Measurements from ENCODE around the gene ZNF385D. TPM values are rescaled to one million over a fixed set of nuclear protein-coding genes. Genes with fewer than 3 reads are reported as not detected.

The ZNF385D gene
- total and polyA plus RNA-seq, 7 donors: under 0.01 to 4.3 (median 1.2) TPM

DNA sequence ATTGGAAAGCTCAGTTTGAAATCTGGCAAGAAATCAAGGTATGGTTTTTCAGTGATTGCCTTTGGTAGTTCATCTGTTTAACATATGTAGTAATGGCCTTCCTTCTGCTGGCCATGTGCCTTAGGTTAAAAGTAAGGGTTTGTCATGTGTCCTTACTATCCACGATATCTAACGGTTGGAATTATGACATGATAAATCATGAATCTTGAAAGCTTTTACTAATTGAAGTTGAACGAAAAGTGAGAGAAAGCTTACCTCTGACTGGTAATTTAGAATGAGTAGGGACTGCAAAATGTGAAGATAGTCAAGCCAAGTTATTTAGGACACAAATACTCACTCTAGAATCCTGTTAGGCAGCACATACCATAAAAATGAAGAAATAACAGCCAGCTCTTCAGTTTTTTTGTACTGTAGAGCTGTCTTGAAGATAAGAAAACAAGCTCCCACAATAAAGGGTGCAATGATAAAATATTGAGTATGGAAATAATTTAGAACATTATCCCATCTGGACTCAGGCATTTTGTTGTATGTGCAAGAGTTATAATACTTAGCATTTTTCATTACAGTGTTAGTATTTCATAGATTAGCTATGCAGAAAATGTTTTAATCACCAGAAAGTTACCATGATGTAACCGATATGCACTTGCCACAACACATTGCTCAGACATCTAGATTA lies 303.4 kb downstream of the ZNF385D start:
- H3K27me3 ChIP-seq: no peaks in the 10 kb centered on the region
- H3K4me3 ChIP-seq: no peak overlapping the region
- WGBS, 2 donors: 74 to 84% methylated on average over 4 of the region's 4 CpGs
- no peak for DNase-seq
- intact Hi-C loops (cut with DNase I): no loop called here
- TF ChIP-seq POLR2A (IDR thresholded peaks at IDR 0.05) (no peak), CTCF (IDR thresholded peaks at IDR 0.05) (no peak), POLR2AphosphoS5 (IDR thresholded peaks at IDR 0.05) (no peak), EP300 (IDR thresholded peaks at IDR 0.05) (no peak)
- no peaks in the 10 kb centered on the region for H3K36me3 ChIP-seq
- no peak overlapping the region for H3K27ac ChIP-seq
- H3K4me1 ChIP-seq: peaks cover 0 to 10% (median 0%) of the 10 kb centered on the region in 4 donors
- H3K9me3 ChIP-seq: no peaks in the 10 kb centered on the region

- Histone ChIP-seq H3K4me1 (peaks cover 0 to 10% (median 0%) of the 10 kb centered on the region in 4 donors), H3K27me3 (no peaks in the 10 kb centered on the region), H3K36me3 (no peaks in the 10 kb centered on the region), H3K4me3 (no peak overlapping the region), H3K27ac (no peak overlapping the region), H3K9me3 (no peaks in the 10 kb centered on the region)
- TF ChIP-seq EP300 (IDR thresholded peaks at IDR 0.05): no peak
- no peak for DNase-seq
- WGBS, 2 donors: 76 to 81% methylated on average over 2 of the region's 2 CpGs
- intact Hi-C loops (cut with DNase I): no loop called here
Measured at GRCh38 chr3:21446945-21447475, 304.0 kb downstream of the ZNF385D start.

DNA sequence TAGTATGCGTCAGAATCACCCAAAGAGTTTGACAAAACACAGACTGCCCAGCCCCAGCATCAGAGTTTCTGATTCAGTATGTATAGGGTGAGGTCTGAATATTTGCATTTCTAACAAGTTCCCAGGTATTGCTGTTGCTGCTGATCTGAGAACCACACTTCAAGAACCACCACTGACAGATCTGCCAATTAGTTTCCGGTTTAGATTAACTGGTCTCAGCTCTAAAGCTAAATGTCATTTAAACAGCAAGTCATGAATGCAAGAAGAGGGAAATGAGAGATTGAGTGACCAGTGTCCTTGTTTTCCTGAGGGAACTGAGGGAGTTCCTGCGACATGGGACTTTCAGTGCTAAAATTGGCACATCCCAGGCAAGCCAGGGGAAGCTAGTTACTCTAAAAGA lies 305.0 kb downstream of the ZNF385D start:
- intact Hi-C loops (cut with DNase I): no loop called here
- 73 to 84% methylated on average over 3 of the region's 3 CpGs for WGBS, 2 donors
- no peak for DNase-seq
- H3K36me3 ChIP-seq: no peaks in the 10 kb centered on the region
- H3K9me3 ChIP-seq: no peaks in the 10 kb centered on the region
- TF ChIP-seq POLR2AphosphoS5 (IDR thresholded peaks at IDR 0.05): no peak
- no peak for TF ChIP-seq POLR2A (IDR thresholded peaks at IDR 0.05)
- no peak for TF ChIP-seq EP300 (IDR thresholded peaks at IDR 0.05)
- TF ChIP-seq CTCF (IDR thresholded peaks at IDR 0.05): no peak
- H3K27me3 ChIP-seq: no peaks in the 10 kb centered on the region
- peaks cover 0 to 10% (median 0%) of the 10 kb centered on the region in 4 donors for H3K4me1 ChIP-seq
- H3K27ac ChIP-seq: no peak overlapping the region
- no peak overlapping the region for H3K4me3 ChIP-seq

- Histone ChIP-seq H3K9me3 (no peaks in the 10 kb centered on the region), H3K4me3 (no peak overlapping the region), H3K27me3 (no peaks in the 10 kb centered on the region), H3K36me3 (no peaks in the 10 kb centered on the region), H3K4me1 (no peaks in the 10 kb centered on the region), H3K27ac (no peak overlapping the region)
- WGBS, 2 donors: 66 to 69% methylated on average over 3 of the region's 3 CpGs
- TF ChIP-seq CTCF (IDR thresholded peaks at IDR 0.05): no peak
- no peak for TF ChIP-seq POLR2AphosphoS5 (IDR thresholded peaks at IDR 0.05)
- no peak for TF ChIP-seq POLR2A (IDR thresholded peaks at IDR 0.05)
- no peak for TF ChIP-seq EP300 (IDR thresholded peaks at IDR 0.05)
- intact Hi-C loops (cut with DNase I): no loop called here
- DNase-seq: no peak
Measured at GRCh38 chr3:21441821-21442220, 309.2 kb downstream of the ZNF385D start.

DNA sequence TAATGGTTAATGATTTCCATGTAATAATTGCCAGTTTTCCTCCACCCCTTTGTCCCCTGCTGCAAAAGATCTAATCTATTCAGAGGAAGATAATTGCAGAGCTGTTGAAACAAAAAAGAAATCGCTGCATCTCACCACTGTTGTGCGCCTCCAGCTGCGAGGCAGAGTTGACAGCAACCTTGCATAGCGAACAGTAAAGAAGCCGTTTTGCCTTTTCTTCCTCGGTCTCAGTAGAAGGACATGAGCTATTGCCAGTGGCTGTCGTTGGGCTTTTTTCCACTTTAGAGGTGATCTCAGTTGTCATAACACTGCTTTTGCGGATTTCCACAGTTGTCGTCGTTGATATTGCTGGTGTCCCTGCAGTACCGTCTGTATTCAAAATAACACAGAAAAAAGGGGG lies 314.2 kb downstream of the ZNF385D start:
- intact Hi-C loops (cut with DNase I): no loop called here
- Histone ChIP-seq H3K4me1 (no peaks in the 10 kb centered on the region), H3K27me3 (no peaks in the 10 kb centered on the region), H3K4me3 (no peak overlapping the region), H3K9me3 (no peaks in the 10 kb centered on the region), H3K36me3 (no peaks in the 10 kb centered on the region), H3K27ac (no peak overlapping the region)
- 77 to 87% methylated on average over 11 of the region's 11 CpGs for whole genome bisulfite sequencing, 2 donors
- DNase-seq: no peak
- TF ChIP-seq CTCF (IDR thresholded peaks at IDR 0.05) (no peak), POLR2AphosphoS5 (IDR thresholded peaks at IDR 0.05) (no peak), EP300 (IDR thresholded peaks at IDR 0.05) (no peak), POLR2A (IDR thresholded peaks at IDR 0.05) (no peak)
